MCF 10A (cell line): Measurements from ENCODE around the gene CCDC195. TPM values are rescaled to one million over a fixed set of nuclear protein-coding genes. Genes with fewer than 3 reads are reported as not detected.

ENCODE experiments used
- Bru-seq: library from RNA; stranded (reverse); fragments of 400-500 nt; gene quantifications from one replicate; lab custom pipeline; 2021; lab: Mats Ljungman, UMichigan
- BruChase-seq, 2 experiments: library from RNA; stranded (reverse); fragments of 400-500 nt; gene quantifications; one replicate each; lab custom pipeline; 2021; lab: Mats Ljungman, UMichigan
- BruUV-seq: library from RNA; stranded (reverse); fragments of 400-500 nt; replicated peaks from 2 replicates; lab custom pipeline; 2021; lab: Mats Ljungman, UMichigan
- CTCF ChIA-PET: fragments of 300-600 bp; sonication (Branson Sonifier 250); formaldehyde crosslinking; extraction: SDS; loops from one replicate; lab custom pipeline; 2021; ENCODE audit warnings: antibody characterized with exemption, inconsistent platforms; lab: Yijun Ruan, JAX
- POLR2A ChIA-PET: fragments of 300-600, 350-650 bp; sonication (Branson Sonifier 250); formaldehyde crosslinking; extraction: SDS; loops from one replicate; lab custom pipeline; 2020; ENCODE audit warnings: antibody characterized with exemption, inconsistent platforms; lab: Yijun Ruan, JAX
- DNase-seq: peaks from one replicate; pipeline ENCODE4 v3.0.0-alpha.2; 2018; ENCODE audit not compliant: unreplicated experiment
- H3K27ac Mint-ChIP-seq: one replicate; pipeline ENCODE4 v1.8.0; 2022; ENCODE audit warnings: mild to moderate bottlenecking, low read depth, mixed read lengths; ENCODE audit not compliant: unreplicated experiment
- H3K27me3 Mint-ChIP-seq: one replicate; pipeline ENCODE4 v1.8.0; 2022; ENCODE audit warnings: mixed read lengths; ENCODE audit not compliant: insufficient read depth, unreplicated experiment
- H3K36me3 Mint-ChIP-seq: one replicate; pipeline ENCODE4 v1.8.0; 2022; ENCODE audit warnings: mild to moderate bottlenecking, moderate library complexity, mixed read lengths; ENCODE audit not compliant: insufficient read depth, unreplicated experiment
- H3K4me1 Mint-ChIP-seq: one replicate; pipeline ENCODE4 v1.8.0; 2022; ENCODE audit warnings: mixed read lengths; ENCODE audit not compliant: insufficient read depth, unreplicated experiment
- H3K4me3 Mint-ChIP-seq: one replicate; pipeline ENCODE4 v1.8.0; 2022; ENCODE audit warnings: mild to moderate bottlenecking, moderate library complexity, mixed read lengths; ENCODE audit not compliant: unreplicated experiment
- H3K9me3 Mint-ChIP-seq: one replicate; pipeline ENCODE4 v1.8.0; 2022; ENCODE audit warnings: mixed read lengths; ENCODE audit not compliant: unreplicated experiment
- CTCF ChIP-seq: fragments of 200-600 bp; IDR thresholded peaks from one replicate; pipeline ENCODE4 v1.8.0; 2022; ENCODE audit warnings: antibody characterized with exemption, mild to moderate bottlenecking; ENCODE audit not compliant: unreplicated experiment
- intact Hi-C: fragments of 100-400 bp; cut with micrococcal nuclease; formaldehyde crosslinking; loops from 2 replicates; pipeline ENCODE4 v1.14.1; 2022
- long read RNA-seq: library from polyadenylated mRNA; stranded (forward); transcript quantifications from one replicate; pipeline ENCODE4 v2.0.0, GENCODE V29; 2022
- total RNA-seq: library from RNA; stranded (reverse); gene quantifications from 2 replicates; pipeline ENCODE4 v1.2.3, GENCODE V29; 2022

Gene CCDC195
- total RNA-seq (not detected in 2 replicates), Bru-seq, nascent RNA (not detected), BruChase-seq, experiment 1, labeled RNA remaining after a 6-hour chase (not detected), BruChase-seq, experiment 2, labeled RNA remaining after a 2-hour chase (not detected)
- long read RNA-seq, result 0 reads

- POLR2A ChIA-PET, result no interaction called here
- no peaks in the 10 kb centered on the region for H3K4me1 Mint-ChIP-seq
- BruUV-seq, result no TSS peak
These were observed at the start of gene CCDC195 for GRCh38 chr2:224716201-224716600. TSS of gene CCDC195 (minus strand) at chr2:224716365. CDS start at chr2:224716365, 0 bp downstream.

GRCh38 chr2:224764565-224765236, 48.5 kb upstream of the CCDC195 start:
- no peaks in the 10 kb centered on the region for H3K9me3 Mint-ChIP-seq
- ChIA-PET POLR2A (interaction anchor here (1.6 kb wide), 1 partner anchor 13 kb away, joined by 7 read pairs; no protein-coding TSS in a partner anchor), CTCF (interaction anchor here (0.9 kb wide), 1 partner anchor 9 kb away, joined by 3 read pairs; no protein-coding TSS in a partner anchor)
- H3K4me3 Mint-ChIP-seq, result no peak overlapping the region
- H3K36me3 Mint-ChIP-seq, result no peaks in the 10 kb centered on the region
- no TSS peak for BruUV-seq
- H3K4me1 Mint-ChIP-seq, result no peaks in the 10 kb centered on the region
- DNase-seq, result no peak
- intact Hi-C loops, result no loop called here
- no peak overlapping the region for H3K27ac Mint-ChIP-seq
- TF ChIP-seq CTCF, result no peak
- H3K27me3 Mint-ChIP-seq, result no peaks in the 10 kb centered on the region

More at GRCh38 chr2:224716201-224716600, at the start of gene CCDC195:
- intact Hi-C loops, result no loop called here
- CTCF ChIA-PET, result no interaction called here
- no peaks in the 10 kb centered on the region for H3K27me3 Mint-ChIP-seq
- H3K4me3 Mint-ChIP-seq, result no peak within 1 kb of the TSS
- no peaks in the 10 kb centered on the region for H3K36me3 Mint-ChIP-seq
- no peak for TF ChIP-seq CTCF
- H3K9me3 Mint-ChIP-seq, result no peaks in the 10 kb centered on the region
- H3K27ac Mint-ChIP-seq, result no peak within 1 kb of the TSS
- DNase-seq, result no peak

- POLR2A ChIA-PET, result no interaction called here
- Mint-ChIP-seq H3K27ac (no peak overlapping the region), H3K27me3 (no peaks in the 10 kb centered on the region), H3K4me3 (no peak overlapping the region), H3K9me3 (peaks cover 14% of the 10 kb centered on the region), H3K36me3 (no peaks in the 10 kb centered on the region), H3K4me1 (peaks cover 8% of the 10 kb centered on the region)
- TF ChIP-seq CTCF, result no peak
- CTCF ChIA-PET, result interaction anchor here (0.6 kb wide), 1 partner anchor 907 kb away, joined by 3 read pairs; no protein-coding TSS in a partner anchor
- intact Hi-C loops, result no loop called here
- BruUV-seq, result no TSS peak
- DNase-seq, result no peak
These were observed 41.9 kb upstream of the CCDC195 start for GRCh38 chr2:224757934-224758548.
